GM19035 (cell line): ENCODE data around the gene DHX58.

Source experiments
- ATAC-seq: cut with Tn5 transposase; IDR thresholded peaks from one replicate; pipeline ENCODE4 v1.9.1; 2021; ENCODE audit not compliant: unreplicated experiment

DHX58 gene

DNA sequence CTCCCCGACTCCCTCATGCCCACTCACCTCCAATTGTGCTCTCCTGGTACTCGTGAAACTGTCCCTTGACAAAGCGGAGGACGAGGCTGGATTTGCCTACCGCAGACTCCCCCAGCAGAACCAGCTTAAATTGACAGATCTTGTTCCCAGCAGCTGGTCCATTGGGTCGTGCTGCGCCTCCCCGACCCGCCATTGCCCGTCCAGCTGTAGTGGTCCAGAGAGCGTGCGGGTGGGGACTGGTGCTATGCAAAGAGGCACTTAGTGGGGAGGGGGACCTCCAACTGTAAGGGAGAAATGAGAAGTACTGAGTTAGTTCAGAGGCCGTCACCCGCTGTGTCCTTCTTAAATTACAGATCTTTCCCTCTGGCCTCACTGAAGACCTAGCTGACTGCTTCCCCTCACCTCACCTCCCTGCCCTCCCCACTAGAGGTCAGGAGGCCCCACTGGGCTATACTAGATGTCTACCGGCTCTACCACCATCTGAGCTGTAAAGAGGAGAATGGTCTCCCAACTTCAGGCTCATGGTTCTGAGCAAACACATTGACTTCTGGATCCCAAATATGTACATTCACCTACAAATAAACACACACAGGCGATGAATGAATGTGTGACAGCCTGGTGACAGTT is 17.9 kb upstream of the DHX58 start:
- no peak for ATAC-seq

DNA sequence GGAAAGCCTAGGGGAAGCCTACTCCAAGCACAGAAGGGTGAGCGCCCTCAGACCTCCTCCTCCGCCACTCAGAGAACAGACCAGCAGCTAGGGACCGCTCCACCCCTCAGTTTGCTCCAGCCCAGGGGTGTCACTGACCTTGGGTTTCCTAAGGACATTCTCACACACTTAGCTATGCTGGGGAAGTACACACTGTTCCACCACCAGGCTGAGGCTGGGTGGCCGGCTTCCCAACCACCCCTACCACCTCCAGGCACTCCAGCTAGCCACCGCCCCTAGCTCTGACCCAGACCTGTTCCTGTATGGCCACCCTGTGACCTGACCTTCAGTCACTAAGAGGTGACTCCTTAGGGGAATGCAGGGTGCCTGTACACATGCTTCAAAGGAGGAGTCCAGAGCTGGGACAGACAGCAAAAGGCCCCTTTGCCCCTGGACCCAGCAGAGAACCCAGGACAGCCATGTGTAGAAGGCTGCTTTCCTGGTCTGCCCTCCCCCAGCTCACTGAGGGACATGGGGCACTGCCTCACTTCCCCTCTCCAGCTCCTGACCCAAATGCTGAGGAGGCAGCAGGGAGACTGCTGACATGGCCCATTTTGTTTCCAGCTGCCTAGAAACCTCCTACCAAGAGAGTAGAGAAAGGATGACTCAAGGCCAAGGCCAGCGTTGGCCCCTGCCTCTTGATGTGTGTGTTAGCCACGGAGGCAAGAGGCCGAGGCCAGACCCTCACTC is 16.8 kb upstream of the DHX58 start:
- ATAC-seq: no peak

DNA sequence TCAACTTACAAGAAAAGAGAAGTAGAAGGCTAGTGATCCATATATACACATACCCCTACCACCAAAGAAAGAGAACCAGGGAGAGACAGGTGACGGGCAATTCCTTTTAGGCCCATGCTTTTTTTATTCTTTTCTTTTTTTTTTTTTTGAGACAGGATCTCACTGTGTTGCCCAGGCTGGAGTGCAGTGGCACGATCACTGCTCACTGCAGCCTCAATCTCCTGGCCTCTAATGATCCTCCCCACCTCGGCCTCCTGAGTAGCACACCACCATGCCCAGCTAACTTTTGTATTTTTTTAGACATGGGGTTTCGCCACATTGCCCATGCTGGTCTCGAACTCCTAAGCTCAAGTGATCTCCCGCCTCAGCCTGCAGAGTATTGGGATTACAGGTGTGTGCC is 14.9 kb upstream of the DHX58 start:
- no peak for ATAC-seq

DNA sequence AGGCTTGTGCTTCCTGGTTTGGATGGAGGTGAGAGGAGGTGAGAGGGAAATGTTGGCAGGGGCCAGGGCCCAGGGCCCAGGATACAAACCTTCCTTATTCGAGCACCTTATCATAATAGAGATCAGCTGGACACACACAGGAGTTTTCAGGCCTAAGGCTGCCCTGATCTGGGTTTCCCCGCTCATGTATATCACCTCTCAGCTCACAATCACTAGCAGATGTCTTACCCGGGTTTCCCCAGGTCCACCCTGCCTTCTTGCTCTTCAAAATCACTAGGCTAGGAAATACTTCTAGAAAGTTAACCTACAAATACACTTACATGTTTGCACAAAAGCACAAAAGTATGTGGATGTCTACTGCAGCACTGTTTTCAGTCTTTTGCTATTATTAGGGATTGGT is 14.3 kb upstream of the DHX58 start:
- ATAC-seq: no peak

DNA sequence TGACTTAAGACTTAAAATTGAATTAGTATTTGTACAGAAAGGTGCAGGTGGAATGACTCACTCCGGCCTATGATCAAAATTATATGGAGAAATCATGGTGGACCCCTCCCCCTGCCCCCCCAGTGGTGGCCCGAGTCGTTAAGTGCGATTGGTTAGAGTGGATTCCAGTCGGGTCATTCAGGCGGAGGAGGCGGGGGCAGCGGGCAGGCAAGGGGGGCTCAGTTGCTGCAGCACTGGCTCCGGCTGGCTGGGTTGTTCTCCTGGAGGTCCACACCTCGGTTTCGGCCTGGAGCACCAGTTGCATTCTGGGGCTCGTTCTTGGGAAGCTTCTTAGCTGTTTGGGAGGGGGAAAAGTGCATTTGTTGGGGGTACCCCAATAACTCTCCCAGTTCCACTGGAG is 13.1 kb upstream of the DHX58 start:
- ATAC-seq: no peak

DNA sequence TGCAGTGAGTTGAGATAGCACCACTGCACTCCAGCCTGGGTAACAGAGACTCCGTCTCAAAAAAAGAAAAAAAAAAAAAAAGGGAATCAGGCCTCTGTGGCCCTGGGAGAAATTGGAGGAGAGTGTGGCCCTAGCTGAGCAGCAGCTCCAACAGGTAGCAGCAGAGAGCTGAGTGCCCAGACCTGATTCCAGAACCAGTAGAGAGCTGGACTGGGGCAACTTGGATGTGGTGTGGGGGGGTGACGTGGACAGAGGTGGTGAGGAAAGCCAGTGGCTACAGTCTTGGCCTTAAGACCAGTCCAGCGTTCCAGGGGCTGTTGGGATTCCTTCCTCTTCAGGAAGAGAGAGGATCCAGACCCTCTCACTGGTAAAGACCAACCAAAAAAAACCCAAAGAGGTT is 11.7 kb upstream of the DHX58 start:
- no peak for ATAC-seq

DNA sequence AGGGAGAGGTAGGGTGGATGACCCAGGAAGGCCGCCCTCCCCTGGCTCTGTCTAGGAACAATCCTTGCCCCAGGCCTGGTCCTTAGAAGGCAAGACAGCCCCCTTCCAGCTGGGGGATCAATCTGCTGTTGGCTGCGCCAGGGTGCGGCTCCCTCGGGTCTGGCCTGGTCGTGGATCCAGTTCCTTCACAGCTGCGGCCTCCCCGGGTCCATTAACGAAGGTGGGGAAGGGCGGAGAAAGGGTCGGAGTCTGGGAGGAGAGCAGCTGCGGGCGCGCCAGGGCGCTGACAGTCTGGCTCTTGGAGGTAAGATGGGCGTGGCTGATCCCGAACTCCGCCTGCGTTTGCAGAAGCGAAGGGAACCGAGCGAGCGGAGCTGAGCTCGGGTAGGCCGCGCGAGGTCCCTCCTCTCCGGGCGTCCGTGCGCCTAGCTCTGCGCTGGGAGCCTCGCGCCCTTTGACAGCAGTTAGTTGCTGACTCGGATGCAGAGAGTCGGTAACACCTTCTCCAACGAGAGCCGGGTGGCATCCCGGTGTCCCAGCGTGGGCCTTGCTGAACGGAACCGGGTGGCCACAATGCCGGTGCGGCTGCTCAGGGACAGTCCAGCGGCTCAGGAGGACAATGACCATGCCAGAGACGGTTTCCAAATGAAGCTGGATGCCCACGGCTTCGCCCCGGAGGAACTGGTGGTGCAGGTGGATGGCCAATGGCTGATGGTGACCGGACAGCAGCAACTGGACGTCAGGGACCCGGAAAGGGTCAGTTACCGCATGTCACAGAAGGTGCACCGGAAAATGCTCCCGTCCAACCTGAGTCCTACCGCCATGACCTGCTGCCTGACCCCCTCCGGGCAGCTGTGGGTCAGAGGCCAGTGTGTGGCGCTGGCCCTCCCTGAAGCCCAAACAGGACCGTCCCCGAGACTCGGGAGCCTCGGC is 10.1 kb upstream of the DHX58 start, which contains the start of gene HSPB9:
Gene HSPB9, plus strand, starts transcription at position 434 of the 933 bp plus-strand sequence. Its CDS starts 47 bp downstream, at position 481.
- no peak for ATAC-seq

DNA sequence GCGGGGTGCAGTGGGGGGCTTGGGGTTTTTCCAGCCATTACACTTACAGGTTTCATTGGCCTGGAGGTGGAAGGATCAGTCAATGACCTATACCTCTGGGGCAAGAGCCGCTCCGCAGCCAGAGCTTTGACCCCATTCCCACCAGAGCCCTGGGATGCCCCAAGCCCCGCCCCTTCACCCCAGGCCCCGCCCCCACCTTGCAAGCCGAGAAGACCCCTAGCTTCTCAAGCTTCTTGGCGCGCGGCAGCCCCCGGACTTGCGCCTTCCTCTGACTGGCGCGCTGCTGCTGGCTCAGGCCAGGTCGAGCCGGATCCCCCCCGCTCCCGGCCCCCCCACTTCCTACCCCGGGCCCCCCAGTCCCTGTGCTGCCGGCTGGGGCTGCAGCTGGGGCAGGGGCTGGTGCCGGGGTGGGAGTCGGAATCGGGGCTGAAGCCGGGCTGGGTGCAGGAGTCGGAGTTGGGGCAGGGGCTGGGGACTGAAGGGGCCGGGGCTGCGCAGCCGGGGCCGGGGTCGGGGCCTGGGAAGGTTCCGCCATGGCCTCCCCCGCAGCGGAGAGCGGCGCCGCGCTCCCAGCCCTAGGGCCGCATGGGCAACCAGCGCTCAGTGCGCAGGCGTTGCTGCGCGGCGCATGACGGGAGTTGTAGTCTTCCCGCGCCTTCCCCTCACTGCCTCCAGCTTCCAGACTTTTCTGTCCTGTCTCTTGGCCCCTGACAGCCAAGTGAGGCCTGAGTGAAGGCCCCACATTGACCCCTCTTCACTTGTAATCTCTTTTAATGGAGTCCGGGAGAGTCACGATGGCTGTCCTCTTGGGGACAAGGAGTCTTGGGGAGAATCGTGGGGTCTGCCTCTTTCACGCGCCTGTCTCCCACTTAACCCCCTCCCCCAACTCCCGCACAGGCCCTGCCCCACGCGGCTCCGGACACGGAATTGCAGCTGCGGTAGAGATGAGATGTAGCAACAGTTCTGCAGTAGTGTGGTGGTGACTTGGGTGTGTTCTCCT is 8.6 kb upstream of the DHX58 start, which contains the start of gene KAT2A:
Gene KAT2A, minus strand, starts transcription at position 598 of the 1,000 bp plus-strand sequence. Its CDS starts 63 bp downstream, at position 535.
- peak; percentile 51 for ATAC-seq

DNA sequence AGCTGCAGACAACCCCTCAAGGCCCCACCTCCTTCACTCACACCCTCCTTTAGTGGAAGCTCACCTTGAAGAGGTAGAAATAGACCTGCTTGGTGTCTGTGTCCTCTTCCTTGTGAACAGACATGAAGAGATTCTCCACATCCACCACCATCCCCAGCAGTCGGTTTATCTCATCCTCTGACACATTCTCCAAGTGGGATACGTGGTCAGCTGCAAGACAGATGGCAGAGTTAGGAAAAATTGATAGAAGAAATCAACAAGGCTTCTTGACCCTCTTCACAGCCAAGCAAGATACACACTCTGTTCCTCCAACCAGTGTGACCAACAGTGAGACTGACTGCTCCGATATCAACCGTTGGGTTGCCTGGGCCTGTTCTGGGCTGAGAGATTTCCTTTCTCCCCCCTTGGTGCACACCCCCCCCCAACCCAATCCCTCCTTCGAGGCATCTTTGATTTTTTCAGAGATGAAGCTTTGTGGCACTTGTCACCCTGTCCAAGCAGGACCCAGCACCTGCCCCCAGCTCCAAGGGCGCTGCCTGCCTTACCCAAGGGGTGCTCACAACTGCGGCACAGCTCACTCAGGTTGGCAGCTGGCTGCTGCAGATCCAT is 7.8 kb upstream of the DHX58 start:
- no peak for ATAC-seq

DNA sequence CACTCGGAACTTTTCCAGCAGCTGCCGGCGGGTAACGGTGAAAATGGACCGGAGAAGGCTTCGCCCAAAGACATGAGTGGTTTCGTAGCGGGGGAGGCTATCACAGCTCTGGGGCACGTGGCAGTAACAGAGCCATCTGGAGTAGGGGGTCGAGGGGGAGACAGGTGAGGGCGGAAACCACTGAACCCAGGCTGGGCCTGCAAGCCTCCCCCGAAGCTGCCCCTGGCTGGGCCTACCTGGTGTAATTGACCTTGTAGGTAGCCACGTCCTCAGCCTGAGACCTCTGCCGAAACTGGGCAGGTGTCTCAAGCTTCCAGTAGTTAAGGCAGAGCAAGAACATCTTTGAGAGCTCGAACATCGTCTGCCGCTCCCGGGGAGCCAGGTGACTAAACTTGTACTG is 6.8 kb upstream of the DHX58 start:
- ATAC-seq: no peak

DNA sequence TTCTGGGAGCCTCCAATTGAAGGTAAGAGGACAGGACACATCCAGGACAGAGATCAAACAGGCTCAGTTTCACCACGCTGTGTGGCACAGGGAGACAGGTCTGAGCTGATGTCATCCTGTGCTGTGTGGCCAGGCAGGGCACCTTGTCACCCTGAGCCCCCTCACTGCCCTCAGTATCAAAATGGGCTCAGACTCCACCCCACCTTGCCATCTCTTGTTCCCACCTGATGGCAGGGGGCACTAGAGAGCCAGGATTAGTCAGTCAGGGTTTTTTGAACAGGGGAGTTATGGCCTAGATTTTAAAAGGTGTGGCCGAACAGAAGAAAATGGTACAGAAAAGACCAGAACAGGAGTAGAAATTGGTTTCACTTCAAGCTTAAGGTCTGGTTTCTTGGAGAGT is 6.0 kb upstream of the DHX58 start:
- no peak for ATAC-seq

DNA sequence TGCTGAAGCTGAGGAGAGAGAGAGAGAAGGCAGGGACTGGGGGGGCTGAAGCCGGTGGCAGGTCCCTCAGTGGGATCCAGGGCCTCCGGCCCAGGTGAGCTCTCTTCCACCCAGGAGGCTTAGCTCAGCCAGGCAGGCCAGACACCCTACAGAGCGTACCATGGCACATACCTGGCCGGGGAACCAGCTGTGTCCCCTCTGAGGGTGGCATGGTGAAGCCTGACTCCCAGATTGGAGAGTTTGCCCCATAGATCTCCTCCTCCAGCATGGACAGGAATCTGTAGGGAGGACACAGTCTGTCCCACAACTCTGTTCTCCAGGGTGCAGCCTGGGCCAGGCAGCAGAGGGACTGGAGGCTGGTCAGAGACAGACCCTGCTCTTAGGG is 5.6 kb upstream of the DHX58 start:
- no peak for ATAC-seq

DNA sequence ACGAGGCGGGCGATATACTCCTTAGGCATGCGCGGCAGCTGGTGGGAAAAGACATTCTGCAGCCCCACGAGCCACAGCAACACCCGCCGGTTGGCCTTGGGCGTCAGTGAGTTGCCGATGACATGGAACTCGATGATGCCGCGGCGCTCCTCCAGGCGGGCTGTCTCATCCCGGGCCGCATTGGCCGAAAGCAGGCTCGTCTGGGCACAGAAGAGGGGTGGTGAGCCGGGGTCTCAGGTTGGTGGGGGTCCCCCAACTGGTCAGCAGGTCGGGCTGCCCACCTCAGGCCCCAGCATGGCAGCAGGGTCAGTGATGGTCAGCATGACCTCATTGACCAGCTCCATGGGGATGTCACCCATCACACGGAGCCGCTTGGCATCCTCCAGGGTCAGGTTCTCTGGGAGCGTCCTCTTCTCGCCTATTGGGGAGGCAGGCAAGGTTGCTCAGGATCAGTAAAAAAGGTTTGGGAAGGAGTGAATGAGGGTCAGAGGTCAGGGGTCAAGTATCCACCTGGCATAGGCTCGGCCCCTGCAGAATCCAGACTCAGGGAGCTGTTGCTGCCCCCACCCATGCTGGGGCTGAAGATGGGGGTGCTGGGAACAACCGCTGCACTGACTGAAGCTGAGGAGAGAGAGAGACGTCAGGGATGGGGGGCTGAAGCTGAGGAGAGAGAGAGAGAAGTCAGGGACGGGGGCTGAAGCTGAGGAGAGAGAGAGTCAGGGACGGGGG is 5.0 kb upstream of the DHX58 start:
- ATAC-seq: no peak

DNA sequence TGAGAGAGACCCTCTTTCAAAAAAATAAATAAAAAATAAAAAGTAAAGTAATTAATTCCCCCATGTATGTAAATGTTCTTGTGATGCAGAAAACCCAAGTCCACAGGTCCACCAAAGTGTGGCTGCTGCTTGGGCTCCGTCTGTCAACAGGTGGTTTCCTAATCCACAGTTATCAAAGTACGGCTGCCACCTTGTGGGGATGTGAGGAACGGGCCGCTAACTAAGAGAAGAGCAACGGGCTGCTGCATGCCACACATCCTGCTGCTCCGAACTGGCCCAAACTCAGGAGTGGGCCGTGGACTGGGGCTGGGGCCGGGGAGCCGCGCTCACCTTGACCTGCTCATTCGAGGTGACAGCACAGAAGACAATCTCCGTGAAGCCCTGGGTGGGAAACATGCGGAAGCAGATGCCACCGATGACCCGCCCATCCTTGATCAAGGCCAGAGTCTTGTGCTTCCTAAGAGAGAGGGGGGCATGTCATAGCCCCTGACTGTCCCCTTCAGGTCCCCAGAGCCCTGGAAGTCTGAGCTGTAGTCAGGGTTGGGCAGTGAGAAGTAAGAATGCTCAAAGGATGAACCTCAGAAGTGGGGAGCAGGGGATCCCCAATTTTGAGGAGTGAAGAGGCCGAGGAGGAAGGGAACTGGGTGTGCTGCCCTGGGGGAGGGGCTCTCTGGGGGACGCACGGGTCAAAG is 4.3 kb upstream of the DHX58 start:
- no peak for ATAC-seq

DNA sequence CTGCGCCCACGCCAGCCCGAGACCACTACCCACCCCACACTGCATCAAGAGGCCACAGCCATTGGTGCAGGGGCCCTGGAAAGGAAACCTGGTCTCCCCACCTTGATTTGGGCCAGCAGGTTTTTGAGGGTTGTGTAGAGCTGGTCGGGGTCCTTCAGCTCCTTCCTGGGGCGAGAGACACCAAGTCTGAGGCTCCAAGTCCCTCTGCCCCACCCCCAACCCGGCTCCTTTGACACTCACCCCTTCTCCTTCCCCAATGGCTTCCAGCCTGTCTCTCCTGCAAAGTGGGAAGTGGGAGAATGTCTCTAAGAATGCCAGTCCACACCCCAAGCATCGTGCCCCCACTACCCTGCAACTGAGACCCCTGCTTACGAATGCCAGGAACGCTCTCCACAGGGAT is 1.6 kb upstream of the DHX58 start:
- ATAC-seq: no peak

DNA sequence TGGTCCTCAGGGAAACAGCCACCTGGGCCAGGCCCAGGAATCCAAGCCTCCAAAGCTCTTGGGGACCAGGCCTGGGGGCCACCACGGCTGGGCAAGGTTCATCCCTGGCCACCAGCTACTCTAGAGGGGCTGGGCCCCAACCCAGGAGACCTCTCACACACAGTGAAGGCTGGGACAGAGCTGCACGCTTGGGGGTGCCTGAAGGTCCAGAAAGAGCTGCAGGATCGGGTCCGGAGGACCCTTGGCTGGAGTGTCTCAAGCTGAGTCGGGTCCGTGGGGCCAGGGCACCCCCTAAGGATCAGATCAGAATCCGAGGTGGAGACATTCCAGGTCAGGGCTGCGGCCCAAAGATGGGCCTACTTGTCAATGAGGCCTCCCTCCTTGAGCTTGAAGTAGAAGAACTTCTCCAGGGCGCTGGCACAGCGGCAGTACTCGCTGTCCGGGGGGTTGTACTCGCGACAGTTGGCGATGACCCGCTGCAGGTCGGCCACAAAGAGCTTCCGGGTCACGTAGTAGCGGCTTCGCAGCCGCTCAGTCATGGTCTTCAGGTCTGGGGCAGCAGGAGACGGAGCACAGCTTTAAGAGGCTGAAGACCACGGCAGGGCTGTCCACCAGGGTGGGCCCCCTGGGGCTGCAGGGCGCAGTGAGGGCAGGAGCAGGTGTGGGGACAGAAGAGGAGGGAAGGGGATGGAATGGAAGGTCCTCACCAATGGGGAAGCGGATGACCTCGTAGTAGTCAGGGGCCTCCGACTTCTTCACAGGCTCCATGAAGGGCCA is 967 bp upstream of the DHX58 start:
- no peak for ATAC-seq

DNA sequence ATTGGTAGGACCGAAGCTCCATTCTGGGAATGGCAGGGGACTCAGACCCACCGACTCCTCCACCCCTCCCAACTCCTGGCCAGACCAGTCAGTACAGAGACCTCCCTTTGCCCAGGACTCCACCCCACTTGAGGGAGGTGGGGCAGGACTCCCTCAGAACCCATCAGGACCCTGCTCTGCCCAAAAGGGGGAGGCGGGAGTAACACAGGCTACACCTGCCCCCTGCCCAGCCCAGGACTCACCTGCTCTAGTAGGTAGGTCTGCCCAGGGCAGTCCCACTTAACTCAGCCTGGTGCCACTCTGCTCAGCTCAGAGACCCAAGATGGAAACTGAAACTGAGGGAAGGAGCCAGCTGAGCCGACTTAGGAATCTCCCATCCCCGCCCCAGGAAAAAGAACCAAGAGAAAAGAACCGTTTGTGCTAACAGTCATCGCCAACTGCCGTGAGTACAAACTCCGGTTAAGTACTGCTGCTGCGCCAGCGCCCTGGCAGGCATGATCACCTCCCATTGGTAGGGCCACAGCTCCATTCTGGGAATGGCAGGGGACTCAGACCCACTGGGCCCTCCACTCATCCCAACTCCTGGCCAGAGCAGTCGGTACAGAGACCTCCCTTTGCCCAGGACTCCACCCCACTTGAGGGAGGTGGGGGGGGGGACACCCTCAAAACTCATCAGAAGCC is 503 bp downstream of the DHX58 start:
- ATAC-seq: peak; percentile 8
